Left lung (tissue), 10 donors: ENCODE measurements around the gene UACA. TPM values are rescaled to one million over a fixed set of nuclear protein-coding genes. Genes with fewer than 3 reads are reported as not detected.

ENCODE experiments used
- ATAC-seq: fragments of 200-7000 bp; cut with Tn5 transposase; one replicate; pipeline ENCODE4 v1.9.1; 2020; ENCODE audit warnings: moderate library complexity
- DNase-seq, 4 donors: peaks; one replicate each; pipeline ENCODE4 v3.0.0-alpha.2; 2013 to 2020
- H3K27ac ChIP-seq, 2 donors: fragments of 200-600 bp; sonication (generic) in 1 of 2; one replicate each; pipeline versions ENCODE4 v1.5.0 to v1.8.0; 2020 to 2021
- H3K27me3 ChIP-seq, 2 donors: fragments of 200-600 bp; sonication (generic) in 1 of 2; one replicate each; pipeline versions ENCODE4 v1.5.0 to v1.8.0; 2020 to 2021
- H3K36me3 ChIP-seq, 2 donors: fragments of 200-600 bp; sonication (generic) in 1 of 2; one replicate each; pipeline versions ENCODE4 v1.5.0 to v1.8.0; 2020 to 2021
- H3K4me1 ChIP-seq, 2 donors: fragments of 200-600 bp; one replicate each; pipeline ENCODE4 v1.8.0; 2021
- H3K4me3 ChIP-seq, 2 donors: fragments of 200-600 bp; sonication (generic) in 1 of 2; one replicate each; pipeline versions ENCODE4 v1.5.0 to v1.8.0; 2020 to 2021; ENCODE audit warnings: mild to moderate bottlenecking in 1 of 2
- H3K9me3 ChIP-seq, 2 donors: fragments of 200-600 bp; sonication (generic) in 1 of 2; one replicate each; pipeline versions ENCODE4 v1.5.0 to v1.8.0; 2020 to 2021
- CTCF ChIP-seq, 2 donors: fragments of 200-600 bp; sonication (generic) in 1 of 2; IDR thresholded peaks; one replicate each; pipeline versions ENCODE4 v1.5.0 to v1.8.0; 2021; ENCODE audit warnings: antibody characterized with exemption in 2 of 2
- intact Hi-C, 2 donors: fragments of 100-400 bp; cut with DNase I; formaldehyde crosslinking; loops; one replicate each; pipeline versions ENCODE4 v1.11.2 to v1.14.2; 2022
- polyA plus RNA-seq, 6 donors: library from polyadenylated mRNA; unstranded; fragments of 120-200 nt; gene quantifications; one replicate each; pipeline ENCODE4 v1.2.1, GENCODE V29; 2013; ENCODE audit not compliant: insufficient read length in 6 of 6
- total RNA-seq, 2 donors: library from RNA; stranded (reverse); fragmentation: NEBNext Ultra II Directional; extraction: Animal tissue kit (Norgen Biotek cat#: 25700); gene quantifications; one replicate each; pipeline ENCODE4 v1.2.1, GENCODE V29; 2021
- donor health status: DM: no; HTN: yes; CAD: no.
- donor health status: DM: no; HTN: no; CAD: no.

The UACA gene
- total and polyA plus RNA-seq, 8 donors, result 43.2 to 133 (median 121) TPM

GRCh38 chr15:70703096-70703878, 60.1 kb downstream of the UACA start:
- H3K9me3 ChIP-seq, result no peaks in the 10 kb centered on the region
- ATAC-seq, result no peak

GRCh38 chr15:70702584-70702983, 60.8 kb downstream of the UACA start:
- H3K4me1 ChIP-seq, result peaks cover 8 to 11% of the 10 kb centered on the region in 2 donors
- no peak for DNase-seq
- H3K4me3 ChIP-seq, result no peak overlapping the region
- no peak for ATAC-seq
- H3K27ac ChIP-seq, result peak overlapping the region; percentile 45 to 73
- no peaks in the 10 kb centered on the region for H3K36me3 ChIP-seq
- intact Hi-C loops, result no loop called here
- no peaks in the 10 kb centered on the region for H3K9me3 ChIP-seq
- TF ChIP-seq CTCF (IDR thresholded peaks at IDR 0.05), result no peak
- peaks cover 0 to 36% of the 10 kb centered on the region in 2 donors for H3K27me3 ChIP-seq

More at GRCh38 chr15:70703096-70703878, 60.1 kb downstream of the UACA start:
- no peak for TF ChIP-seq CTCF (IDR thresholded peaks at IDR 0.05)
- Histone ChIP-seq H3K27ac (peak overlapping the region; percentile 45 to 73), H3K27me3 (peaks cover 0 to 43% of the 10 kb centered on the region in 2 donors), H3K36me3 (no peaks in the 10 kb centered on the region), H3K4me1 (peaks cover 7 to 11% of the 10 kb centered on the region in 2 donors), H3K4me3 (no peak overlapping the region)
- intact Hi-C loops, result no loop called here
- DNase-seq, result no peak

DNA sequence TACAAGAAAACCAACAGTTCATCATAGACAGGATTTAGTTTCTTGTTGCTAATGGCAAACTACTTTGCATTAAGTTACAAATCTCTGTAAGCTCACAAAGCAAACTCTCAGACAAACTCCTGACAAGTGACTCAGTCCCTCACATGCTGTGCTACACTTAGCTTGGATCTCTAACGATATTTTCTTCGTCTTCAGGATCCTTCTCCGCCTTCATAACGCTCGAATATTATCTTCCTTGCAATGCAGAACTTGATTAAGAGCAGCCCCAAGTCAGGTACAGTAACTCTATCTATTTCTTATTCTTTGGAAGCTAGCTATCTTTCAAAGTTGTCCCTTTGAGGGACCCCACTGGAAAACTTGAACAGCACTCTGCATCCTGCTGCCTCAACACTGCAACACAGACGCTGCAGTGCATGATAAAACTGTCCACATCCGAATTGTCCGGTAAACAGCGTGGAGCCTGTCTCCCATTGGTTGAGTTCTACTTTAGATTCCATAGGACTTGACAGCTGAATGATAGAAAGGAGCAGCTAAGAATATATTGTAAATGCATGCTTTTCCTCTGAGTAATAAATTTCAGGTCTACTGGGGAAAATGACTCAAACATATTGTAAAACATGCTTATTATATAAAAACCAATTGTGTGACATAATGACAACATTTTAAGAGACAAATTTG, 61.3 kb downstream of the UACA start:
- H3K27ac ChIP-seq, result peak overlapping the region; percentile 45 to 73
- ATAC-seq, result peak; percentile 77
- peaks cover 0 to 33% of the 10 kb centered on the region in 2 donors for H3K27me3 ChIP-seq
- H3K4me1 ChIP-seq, result peaks cover 8 to 11% of the 10 kb centered on the region in 2 donors
- H3K4me3 ChIP-seq, result peak overlapping the region; percentile 1 to 5
- no peaks in the 10 kb centered on the region for H3K9me3 ChIP-seq
- H3K36me3 ChIP-seq, result no peaks in the 10 kb centered on the region
- peak in 1 of 4 donors; percentile 53 for DNase-seq
- intact Hi-C loops, result no loop called here
- TF ChIP-seq CTCF (IDR thresholded peaks at IDR 0.05), result no peak

DNA sequence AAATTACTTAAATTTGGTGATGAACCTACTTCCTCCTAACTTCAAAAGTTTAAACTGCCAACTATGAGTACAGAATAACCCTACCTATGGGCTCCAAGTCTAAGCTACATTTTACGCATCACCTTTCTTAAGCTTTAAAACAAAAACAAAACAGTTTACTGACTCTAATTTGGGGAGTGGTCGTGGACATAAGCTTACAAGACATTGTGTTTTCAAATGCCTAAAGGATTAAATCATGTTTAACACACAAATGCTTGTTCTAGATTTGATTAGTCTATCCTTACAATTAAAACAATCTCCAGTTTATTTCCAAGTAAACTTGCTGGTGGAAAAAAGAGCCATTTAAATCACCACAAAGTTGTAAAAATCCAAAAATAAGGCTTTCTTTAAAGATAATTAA, 62.2 kb downstream of the UACA start:
- no peak for ATAC-seq
- H3K4me3 ChIP-seq, result peak overlapping the region in 1 of 2 donors; percentile 5
- TF ChIP-seq CTCF (IDR thresholded peaks at IDR 0.05), result no peak
- peaks cover 8 to 11% of the 10 kb centered on the region in 2 donors for H3K4me1 ChIP-seq
- H3K36me3 ChIP-seq, result no peaks in the 10 kb centered on the region
- H3K27ac ChIP-seq, result peak overlapping the region; percentile 45 to 73
- no peak for DNase-seq
- intact Hi-C loops, result no loop called here
- no peaks in the 10 kb centered on the region for H3K9me3 ChIP-seq
- H3K27me3 ChIP-seq, result peaks cover 0 to 28% of the 10 kb centered on the region in 2 donors

DNA sequence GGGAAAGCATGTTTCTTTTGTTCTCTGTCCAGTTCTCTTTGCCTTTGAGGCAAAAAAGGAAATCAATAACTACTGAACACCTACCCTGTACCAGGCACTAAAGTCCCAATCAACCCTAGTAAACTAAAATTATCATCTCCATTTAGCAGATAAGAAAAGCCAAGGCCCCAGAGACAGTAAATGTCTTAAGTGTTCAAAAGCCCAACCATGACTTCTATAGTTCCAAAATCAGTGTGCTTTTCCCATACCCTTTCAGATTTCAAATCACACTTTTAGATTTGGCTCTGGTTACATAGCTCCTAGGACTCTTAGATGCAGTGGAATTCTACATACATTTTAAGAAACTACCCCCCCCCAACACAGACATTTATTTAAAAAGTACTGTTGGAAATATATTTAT, 63.5 kb downstream of the UACA start:
- Histone ChIP-seq H3K27me3 (peaks cover 0 to 19% of the 10 kb centered on the region in 2 donors), H3K4me3 (no peak overlapping the region), H3K27ac (peak overlapping the region; percentile 46 to 73), H3K36me3 (no peaks in the 10 kb centered on the region), H3K9me3 (no peaks in the 10 kb centered on the region), H3K4me1 (peaks cover 8 to 11% of the 10 kb centered on the region in 2 donors)
- DNase-seq, result no peak
- intact Hi-C loops, result no loop called here
- no peak for ATAC-seq
- no peak for TF ChIP-seq CTCF (IDR thresholded peaks at IDR 0.05)
